Measurements from ENCODE around the gene EDEM3. TPM values are rescaled to one million over a fixed set of nuclear protein-coding genes. Genes with fewer than 3 reads are reported as not detected.

The EDEM3 gene
- total RNA-seq, 1 experiment from 2014 or later: 14.0 TPM

DNA sequence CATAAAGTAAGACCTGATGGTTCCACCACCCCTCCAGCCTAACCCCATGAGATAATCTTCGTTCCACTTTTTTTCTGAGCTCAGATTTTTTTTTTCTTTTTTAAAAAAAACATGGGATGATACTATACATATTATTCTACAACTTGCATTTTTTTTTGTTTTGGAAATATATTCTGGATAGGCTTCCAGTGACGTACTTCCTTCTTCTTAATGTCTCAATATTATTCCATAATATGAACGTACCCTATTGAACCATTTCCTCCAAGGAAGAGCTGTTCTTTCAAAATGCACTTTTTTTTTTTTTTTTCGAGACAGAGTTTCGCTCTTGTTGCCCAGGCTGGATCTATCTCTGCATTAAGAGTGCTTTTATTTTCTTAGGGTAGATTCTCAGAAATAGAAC lies 1.5 kb downstream of the EDEM3 start:
- Histone ChIP-seq H3K4ac (ENCODE audit: low read depth, low read length) (no peak overlapping the region), H4K20me1 (ENCODE audit: control insufficient read depth, insufficient read depth, insufficient read length) (no peaks in the 10 kb centered on the region), H4K8ac (replicated peaks; ENCODE audit: insufficient read length, low read depth, low read length) (no peak overlapping the region), H4K5ac (ENCODE audit: insufficient read length, low read depth, low read length) (no peak overlapping the region), H3K18ac (ENCODE audit: insufficient read length, low read depth, low read length) (no peak overlapping the region), H3T11ph (ENCODE audit: low read length) (no peak overlapping the region), H2BK15ac (ENCODE audit: low read depth, low read length) (no peak overlapping the region), H3K4me1 (ENCODE audit: insufficient read depth, low read length) (no peaks in the 10 kb centered on the region), H2AFZ (ENCODE audit: low read length) (no peak overlapping the region), H3K56ac (ENCODE audit: insufficient read length, low read depth, low read length) (no peak overlapping the region), H3K27me3 (ENCODE audit: insufficient read depth, low read length) (no peaks in the 10 kb centered on the region; the same call in 1 of the 2 replicates), H3K9me3 (ENCODE audit: control insufficient read depth, low read depth, low read length) (no peaks in the 10 kb centered on the region), H3K27ac (ENCODE audit: insufficient read length, low read depth, low read length) (no peak overlapping the region), H3K4me2 (ENCODE audit: insufficient read depth, insufficient read length, low read length) (no peak overlapping the region), H3K14ac (ENCODE audit: insufficient read depth, low read length) (no peak overlapping the region), H2AK5ac (ENCODE audit: insufficient read length, low read length) (no peak overlapping the region), H4K91ac (ENCODE audit: insufficient read length, low read depth, low read length) (no peak overlapping the region), H3K79me1 (ENCODE audit: insufficient read depth, low read depth, low read length, poor library complexity, severe bottlenecking) (no peaks in the 10 kb centered on the region), H2BK20ac (ENCODE audit: low read depth, low read length, poor library complexity, severe bottlenecking) (no peak overlapping the region), H2BK5ac (ENCODE audit: insufficient read length, low read length) (no peak overlapping the region), H3K23me2 (ENCODE audit: insufficient read length, low read depth, low read length, poor library complexity, severe bottlenecking) (peaks cover 8% of the 10 kb centered on the region), H2BK12ac (ENCODE audit: insufficient read length, low read depth, low read length) (no peak overlapping the region), H3K79me2 (ENCODE audit: insufficient read depth, low read length) (no peaks in the 10 kb centered on the region), H3K23ac (ENCODE audit: insufficient read length, low read depth, low read length) (no peak overlapping the region), H3K9ac (ENCODE audit: extremely low read depth, insufficient read length, low read length) (no peak overlapping the region), H2BK120ac (ENCODE audit: low read depth, low read length, poor library complexity, severe bottlenecking) (no peak overlapping the region)
- H3K4me3 Mint-ChIP-seq: peak overlapping the region; percentile 90 to 92
- H3K36me3 Mint-ChIP-seq (ENCODE audit: insufficient read depth in 1 of 3, low read depth in 3 of 3): no peaks in the 10 kb centered on the region
- no peak overlapping the region for H3K27ac Mint-ChIP-seq
- TF ChIP-seq, protein P1, sequence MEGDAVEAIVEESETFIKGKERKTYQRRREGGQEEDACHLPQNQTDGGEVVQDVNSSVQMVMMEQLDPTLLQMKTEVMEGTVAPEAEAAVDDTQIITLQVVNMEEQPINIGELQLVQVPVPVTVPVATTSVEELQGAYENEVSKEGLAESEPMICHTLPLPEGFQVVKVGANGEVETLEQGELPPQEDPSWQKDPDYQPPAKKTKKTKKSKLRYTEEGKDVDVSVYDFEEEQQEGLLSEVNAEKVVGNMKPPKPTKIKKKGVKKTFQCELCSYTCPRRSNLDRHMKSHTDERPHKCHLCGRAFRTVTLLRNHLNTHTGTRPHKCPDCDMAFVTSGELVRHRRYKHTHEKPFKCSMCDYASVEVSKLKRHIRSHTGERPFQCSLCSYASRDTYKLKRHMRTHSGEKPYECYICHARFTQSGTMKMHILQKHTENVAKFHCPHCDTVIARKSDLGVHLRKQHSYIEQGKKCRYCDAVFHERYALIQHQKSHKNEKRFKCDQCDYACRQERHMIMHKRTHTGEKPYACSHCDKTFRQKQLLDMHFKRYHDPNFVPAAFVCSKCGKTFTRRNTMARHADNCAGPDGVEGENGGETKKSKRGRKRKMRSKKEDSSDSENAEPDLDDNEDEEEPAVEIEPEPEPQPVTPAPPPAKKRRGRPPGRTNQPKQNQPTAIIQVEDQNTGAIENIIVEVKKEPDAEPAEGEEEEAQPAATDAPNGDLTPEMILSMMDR (conservative IDR thresholded peaks at IDR 0.05): no peak
- H3K4me1 Mint-ChIP-seq: peaks cover 16 to 19% of the 10 kb centered on the region in 2 experiments
- no peaks in the 10 kb centered on the region for H3K9me3 Mint-ChIP-seq
- DNase-seq: no peak
- peaks cover 23% of the 10 kb centered on the region for H3K27me3 Mint-ChIP-seq (ENCODE audit: low read depth)
- WGBS (ENCODE audit: extremely low coverage, insufficient read length, low lambda C conversion rate): no CpG with 5 or more reads among the region's 5 CpGs
